Inflammatory macrophage treated with lipopolysaccharide for 1 hour (primary cell): ENCODE results near the gene CTDSPL.
"Not testable (repeated sequence)": the region's sequence is repeated elsewhere in the genome, so short reads cannot be mapped to it uniquely, and the experiment has no call there.

ENCODE experiments used
- DNase-seq, 2 donors: peaks; one replicate each; pipeline ENCODE4 v3.0.0-alpha.2; 2020 to 2022

The CTDSPL gene

DNA sequence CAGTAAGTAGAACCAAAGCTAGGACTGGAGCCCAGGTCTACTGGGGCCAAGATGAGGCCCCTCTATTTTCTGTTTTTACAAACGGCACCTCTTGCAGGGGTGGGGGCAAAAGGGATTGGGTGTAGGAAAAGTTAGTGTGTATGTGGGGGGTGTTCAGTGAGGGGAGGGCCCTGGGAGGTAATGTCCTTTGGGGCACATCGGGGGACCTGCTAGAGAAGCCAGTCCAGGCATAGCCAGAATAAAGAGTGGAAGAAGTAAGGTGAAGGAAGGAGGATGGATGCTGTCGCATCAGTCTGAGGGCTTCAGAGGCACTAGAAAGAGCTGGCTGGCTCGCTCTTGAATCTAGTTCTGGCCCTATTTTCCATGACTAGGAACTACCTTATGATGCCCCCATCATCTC lies 165.2 kb downstream of the CTDSPL start:
- no peak for DNase-seq

DNA sequence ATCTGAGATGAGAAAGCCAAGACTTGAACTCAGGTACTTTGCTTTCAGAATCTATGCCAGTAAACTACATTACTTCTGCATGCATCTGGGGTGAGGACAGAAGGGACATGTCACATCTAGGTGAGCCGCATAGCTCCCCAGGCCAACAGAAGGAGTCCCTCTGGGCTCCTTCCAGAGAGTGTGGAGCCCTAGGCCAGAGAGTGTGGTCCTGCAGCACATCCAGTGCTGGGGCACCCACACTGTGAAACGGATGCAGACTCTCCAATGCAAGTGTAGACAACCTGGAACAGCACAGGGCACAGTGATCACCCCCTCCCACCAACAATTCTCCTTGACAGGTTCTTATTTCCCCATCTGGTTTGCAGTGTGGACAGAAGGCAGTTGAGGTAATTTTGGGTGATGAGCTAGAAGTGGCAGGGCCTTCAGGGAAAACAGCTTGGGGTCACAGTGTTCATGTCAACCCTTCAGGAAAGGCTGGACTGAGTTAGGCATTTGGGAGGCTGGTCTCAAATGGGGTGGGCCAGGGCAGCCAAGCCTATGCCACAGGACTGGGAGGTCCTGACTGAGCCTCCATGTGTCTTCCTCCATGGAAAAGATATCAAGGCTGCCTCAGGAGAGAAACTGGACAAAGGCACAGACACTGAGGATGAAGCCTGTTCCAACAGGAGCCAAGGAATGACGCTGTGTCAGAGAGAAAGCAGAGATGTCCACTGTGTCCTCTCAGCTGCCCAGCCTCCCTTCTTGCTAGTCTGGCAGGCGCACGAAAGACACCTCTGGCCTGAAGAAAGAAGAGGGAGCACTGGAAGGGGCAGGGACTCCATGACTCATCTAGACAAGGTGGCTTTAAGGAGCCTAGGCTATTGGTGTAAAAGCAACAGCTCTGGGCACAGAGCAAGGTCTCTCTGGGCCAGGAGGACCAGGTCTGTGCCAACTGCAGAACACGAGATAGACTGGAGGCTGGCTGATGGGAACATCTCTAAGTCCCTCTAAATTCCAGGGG lies 166.1 kb downstream of the CTDSPL start:
- no peak for DNase-seq

DNA sequence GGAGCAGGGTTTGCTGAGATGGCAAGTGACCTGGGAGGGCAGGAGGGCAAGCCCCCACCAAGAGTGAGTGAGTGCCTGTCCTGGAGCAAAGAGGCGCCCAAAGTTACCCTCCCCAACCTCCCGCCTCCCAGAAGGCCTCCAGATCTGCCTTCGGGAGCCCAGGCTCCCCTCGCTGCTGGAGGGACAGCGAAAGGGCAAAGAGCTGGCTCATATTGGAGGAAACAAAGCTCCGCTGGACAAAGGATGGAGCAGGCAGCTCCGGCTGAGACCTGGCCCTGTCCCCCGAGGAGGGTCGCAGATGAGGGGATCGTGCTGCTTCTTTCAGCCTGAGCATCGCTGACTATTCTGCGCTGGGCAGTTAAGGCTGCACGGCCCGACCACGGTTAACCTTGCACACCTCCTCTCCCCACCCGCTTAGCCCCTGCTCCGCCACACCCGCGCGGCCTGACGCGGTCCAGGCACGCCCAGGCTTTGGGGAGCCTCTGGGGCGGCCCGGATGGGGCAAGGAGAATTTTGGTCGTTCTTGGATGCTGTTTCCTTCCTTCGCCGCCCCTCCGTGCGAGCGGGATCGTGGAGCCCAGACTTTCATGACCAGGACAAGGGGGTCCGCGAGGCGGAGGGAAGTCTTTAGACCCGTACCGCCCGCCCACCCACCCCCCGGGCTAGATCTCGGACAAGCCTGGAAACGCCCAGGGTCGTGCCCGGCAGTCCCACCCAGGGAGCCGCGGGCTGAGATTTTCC lies 167.1 kb downstream of the CTDSPL start:
- DNase-seq = no peak

DNA sequence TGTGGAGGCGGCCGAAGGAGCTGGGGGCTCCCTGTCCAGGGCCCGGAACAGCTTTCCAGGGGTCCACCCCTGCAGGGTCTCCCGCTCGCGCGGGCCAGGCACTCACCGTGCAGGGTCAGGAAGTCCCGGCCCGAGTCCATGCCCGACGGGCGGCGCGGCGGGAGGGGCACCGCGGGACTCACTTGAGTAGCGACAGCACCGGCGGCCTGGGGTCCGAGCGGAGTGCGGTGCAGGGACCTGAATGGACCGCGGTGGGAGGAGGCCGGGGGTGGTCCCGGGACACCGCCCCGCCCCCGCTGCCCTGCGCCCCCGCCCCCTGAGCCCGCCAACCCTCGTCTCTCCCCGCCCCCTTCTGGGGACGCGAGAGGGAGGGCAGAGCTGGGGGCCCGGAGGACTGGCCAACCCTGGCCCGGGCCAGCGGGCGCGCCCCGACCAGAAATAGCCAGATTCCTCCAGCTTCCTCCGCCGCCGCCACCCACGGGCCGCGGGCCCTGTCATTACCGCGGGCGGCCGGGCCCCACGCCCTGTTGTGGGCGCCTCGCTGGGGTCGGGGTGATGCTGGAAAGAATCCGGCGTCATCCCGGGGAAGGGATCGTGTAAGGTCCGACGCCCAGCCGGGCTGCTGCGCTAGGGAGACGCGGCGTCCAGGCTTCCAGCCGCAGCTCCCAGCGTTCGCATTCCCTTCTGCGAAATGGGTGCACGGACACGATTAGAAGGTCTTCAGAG lies 167.9 kb downstream of the CTDSPL start, which contains the start of gene PLCD1:
PLCD1 (minus strand) TSS at position 243 of the 726 bp plus-strand sequence; CDS start at position 140, 103 bp downstream.
- peak; percentile 36 to 61 for DNase-seq

DNA sequence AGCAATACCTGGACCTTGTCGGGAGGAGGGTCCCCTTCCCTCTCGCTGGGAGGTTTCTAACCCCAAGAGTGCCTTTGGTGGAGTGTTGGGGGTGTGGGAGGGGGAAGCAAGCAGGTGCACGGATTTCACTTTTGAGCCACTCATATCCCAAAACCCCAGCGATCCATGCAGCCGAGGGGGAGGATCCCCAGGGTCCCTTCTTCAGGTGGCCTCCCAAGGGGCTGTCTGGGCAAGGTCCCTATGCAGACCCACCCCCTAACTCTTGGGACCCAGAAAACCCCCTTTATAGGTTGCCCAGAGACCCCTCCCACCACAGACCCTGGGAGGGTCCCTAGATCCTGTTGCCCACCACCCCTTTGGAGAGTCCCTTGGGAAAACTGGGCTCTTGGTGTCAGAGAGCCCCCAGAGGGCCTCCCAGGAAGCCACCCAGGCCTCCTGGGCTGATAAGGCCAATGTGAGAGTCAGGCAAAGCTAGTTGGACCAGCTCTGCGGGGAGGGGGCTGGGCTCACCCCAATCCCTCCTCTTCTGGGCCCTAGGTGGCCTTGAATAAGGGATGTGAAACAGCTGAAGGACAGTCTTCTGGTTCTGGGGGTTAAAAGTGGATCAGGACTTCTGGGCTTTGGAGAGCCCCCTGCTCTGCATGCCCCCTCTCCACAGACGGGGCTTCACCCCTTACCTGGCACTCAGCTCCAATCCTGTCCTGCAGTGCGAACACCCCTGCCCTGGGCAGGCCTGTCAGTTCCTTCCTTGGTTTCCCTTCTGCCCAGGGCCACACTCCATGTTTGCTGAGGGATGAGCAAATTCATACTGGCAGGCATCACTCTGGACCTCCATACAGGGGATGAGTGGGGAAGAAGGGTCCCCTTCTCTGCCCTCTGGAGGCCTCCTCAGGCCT lies 168.7 kb downstream of the CTDSPL start:
- no peak for DNase-seq

DNA sequence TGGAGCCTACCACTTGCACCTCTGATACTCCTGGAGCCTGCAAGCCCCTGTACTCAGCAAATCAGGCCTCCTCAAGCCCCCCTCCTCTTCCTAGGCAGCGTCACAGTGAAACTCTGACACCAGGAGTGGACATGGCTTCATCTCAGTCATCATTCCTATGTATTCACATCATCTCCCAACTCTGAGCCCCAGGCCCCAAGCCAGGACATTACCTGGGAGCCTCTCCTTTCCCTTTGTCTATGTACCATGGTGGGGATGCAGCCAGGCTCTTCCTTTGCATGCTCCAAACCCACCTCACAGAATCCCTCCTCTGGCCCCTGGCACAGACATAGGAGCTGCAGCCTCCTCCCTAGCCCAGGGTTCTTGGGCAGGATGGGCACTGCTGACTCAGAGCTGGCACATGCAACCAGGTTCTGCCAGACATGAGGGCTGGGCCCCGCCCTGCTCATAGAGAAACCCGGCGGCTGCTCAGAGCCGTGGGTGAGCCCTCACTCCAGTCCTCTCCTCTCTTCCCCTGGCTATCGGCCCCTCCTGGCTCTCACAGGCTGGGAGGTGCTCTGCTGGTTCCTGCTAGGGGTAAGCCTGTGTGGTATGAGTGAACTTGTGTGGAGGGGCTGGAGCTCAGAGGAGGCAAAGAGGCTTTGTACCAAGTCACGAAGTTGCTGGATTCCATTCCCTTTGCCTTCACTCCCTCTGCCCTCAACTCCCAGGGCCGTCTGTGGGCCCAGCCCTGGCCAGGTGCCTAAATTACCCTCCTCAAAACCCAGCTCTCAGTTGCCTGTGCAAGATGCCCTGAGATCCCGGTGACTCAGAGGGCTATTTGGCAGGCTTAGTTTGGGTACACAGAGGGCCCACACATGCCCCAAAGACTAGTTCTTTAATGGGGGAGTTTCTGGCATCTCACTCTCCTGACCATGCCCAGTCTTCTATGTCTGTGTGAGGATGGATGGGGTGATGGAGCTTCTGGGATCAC lies 169.6 kb downstream of the CTDSPL start:
- DNase-seq = peak; percentile 37 to 46

DNA sequence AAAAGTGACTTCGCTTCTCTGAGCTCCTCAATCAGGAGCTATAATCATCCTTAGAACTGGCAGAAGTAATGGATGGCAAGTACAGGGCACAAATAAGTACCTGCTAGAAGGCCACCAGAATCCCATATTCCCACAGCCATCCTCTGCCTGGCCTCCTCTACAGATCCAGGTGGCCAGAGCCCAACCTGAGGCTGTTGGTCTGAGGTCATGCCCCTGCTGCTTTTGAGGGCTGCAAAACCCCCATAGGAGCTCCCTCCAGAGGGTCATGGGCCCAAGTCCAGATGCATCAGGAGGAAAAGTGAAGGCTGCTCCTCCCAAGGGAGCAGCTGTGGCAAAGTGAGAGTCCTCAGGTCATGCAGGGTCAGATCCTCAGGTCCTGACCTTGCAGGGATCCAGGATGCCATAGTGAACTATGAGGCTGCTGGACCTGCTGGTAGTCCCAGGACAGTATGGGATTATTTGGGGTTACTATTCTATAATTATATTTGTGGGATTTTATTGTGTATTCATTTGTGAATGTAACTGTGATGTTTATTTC lies 170.7 kb downstream of the CTDSPL start:
- no peak for DNase-seq

DNA sequence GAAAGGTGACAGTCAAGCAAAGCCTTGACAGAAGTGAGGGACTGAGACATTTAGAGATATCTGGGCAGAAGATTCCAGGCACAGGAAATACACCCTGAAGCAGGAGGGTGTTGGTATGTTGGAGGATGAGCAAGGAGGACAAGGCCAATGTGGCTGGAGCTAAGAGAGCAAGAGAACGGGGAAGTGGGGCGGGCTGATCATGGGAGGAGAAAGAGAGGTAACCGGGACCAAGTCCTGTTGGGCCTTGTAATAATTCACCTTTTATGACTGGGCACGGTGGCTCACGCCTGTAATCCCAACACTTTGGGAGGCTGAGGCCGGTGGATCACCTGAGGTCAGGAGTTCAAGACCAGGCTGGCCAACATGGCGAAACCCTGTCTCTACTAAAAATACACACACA lies 171.9 kb downstream of the CTDSPL start:
- DNase-seq = not testable (repeated sequence)
